Skeletal muscle satellite cell (primary cell): Measurements from ENCODE around the gene PNPO.
A peak's percentile ranks its signal among the peaks of the same experiment; 100 is the strongest.

ENCODE experiments used
- H3K27me3 ChIP-seq: 2 replicates; pipeline ENCODE4 v1.7.0; 2013; ENCODE audit warnings: low read length; ENCODE audit not compliant: control insufficient read depth, insufficient read depth
- H3K36me3 ChIP-seq: 2 replicates; pipeline ENCODE4 v1.7.0; 2013; ENCODE audit warnings: mild to moderate bottlenecking, control low read depth, low read length; ENCODE audit not compliant: insufficient read depth
- H3K4me1 ChIP-seq: 2 replicates; pipeline ENCODE4 v1.7.0; 2013; ENCODE audit warnings: low read length; ENCODE audit not compliant: control insufficient read depth, insufficient read depth
- H3K4me2 ChIP-seq: 2 replicates; pipeline ENCODE4 v1.7.0; 2013; ENCODE audit warnings: mild to moderate bottlenecking, low read length
- H3K4me3 ChIP-seq: 2 replicates; pipeline ENCODE4 v1.7.0; 2013; ENCODE audit warnings: low read length
- H3K9ac ChIP-seq: 2 replicates; pipeline ENCODE4 v1.7.0; 2013; ENCODE audit warnings: mild to moderate bottlenecking, low read depth, low read length, moderate library complexity
- H3K9me3 ChIP-seq: replicated peaks from 2 replicates; pipeline ENCODE4 v1.7.0; 2013; ENCODE audit warnings: mild to moderate bottlenecking, control low read depth, low read length

Gene PNPO

DNA sequence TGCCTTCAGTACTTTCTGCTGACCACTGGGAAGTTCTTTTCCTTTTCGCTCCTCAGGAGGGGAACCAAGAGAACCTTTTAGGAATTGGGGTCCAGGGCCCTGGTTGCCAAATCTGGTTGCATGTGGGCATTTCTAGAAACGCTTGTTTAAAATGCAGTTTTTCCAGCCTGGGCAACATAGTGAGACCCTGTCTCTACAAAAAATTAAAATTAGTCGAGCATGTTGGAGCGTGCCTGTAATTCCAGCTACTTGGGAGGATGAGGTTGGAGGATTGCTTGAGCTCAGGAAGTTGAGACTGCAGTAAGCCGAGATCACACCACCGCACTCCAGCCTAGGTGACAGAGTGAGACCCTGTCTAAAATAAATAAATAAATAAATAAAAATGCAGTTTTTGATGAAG, 1.2 kb downstream of the PNPO start:
- Histone ChIP-seq H3K4me2 (peak overlapping the region; percentile 98), H3K4me3 (peak overlapping the region; percentile 85), H3K9ac (peak overlapping the region; percentile 83), H3K4me1 (peaks cover 14% of the 10 kb centered on the region), H3K36me3 (peaks cover 12% of the 10 kb centered on the region), H3K9me3 (no peaks in the 10 kb centered on the region), H3K27me3 (no peaks in the 10 kb centered on the region)

DNA sequence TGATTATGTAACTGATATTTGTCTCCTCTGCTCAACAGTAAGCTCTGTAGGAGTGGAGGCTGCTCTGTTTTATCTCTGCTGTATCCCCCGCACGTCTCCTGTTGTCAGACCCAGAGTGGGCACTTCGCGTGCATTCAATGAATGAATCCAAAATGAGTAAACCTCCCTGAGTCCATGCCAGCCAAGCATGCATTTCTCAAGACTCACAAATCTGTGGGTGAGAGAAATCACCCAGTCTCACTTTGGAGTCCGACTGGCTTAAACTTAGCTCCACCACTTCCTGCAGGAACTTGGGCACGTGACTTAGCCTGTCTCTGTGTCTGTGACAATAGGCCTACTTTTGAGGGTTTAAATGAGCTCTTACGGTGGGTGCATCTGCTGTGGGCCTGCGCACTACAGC, 3.7 kb downstream of the PNPO start:
- peaks cover 17% of the 10 kb centered on the region for H3K36me3 ChIP-seq
- no peaks in the 10 kb centered on the region for H3K27me3 ChIP-seq
- no peak overlapping the region for H3K9ac ChIP-seq
- H3K4me1 ChIP-seq: peaks cover 27% of the 10 kb centered on the region
- H3K9me3 ChIP-seq: no peaks in the 10 kb centered on the region
- H3K4me3 ChIP-seq: no peak overlapping the region
- no peak overlapping the region for H3K4me2 ChIP-seq

DNA sequence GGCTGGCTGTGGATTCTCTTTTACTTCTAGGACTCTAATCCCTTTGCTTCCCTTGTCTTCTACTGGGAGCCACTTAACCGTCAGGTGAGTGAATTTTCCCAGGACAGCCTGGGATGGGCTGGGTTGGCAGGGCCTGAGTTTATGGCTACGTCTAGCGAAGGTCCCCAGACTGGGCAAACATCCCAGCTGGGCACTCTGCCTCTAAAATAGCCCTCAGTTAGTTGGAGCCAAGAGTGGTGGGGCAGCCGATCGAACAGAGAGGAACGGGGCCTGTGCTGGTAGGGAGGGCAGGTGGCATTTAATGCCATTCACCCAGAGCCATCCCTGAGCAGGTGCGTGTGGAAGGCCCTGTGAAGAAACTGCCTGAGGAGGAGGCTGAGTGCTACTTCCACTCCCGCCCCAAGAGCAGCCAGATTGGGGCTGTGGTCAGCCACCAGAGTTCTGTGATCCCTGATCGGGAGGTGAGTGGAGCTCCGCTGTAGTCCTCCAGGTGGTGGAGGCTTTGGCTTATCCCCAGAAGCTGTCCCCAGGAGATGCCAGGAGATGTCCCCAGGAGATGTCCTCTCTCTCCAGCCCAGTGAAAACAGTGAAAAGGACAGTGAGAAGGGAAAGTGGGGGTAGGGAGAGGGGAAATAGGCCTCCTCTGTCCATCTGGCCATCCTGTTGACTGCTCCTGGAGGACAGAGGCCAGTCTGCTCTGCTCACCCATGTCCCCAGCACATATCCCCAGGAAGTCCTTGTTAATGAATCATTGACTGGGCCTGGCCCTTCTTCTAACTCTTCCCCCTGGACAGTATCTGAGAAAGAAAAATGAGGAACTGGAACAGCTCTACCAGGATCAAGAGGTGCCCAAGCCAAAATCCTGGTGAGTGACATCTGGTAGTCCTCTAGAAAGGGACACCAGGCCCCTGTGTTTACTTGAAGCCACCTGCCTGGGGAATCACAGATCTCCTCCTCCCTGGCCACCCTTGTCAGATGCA, 4.4 kb downstream of the PNPO start:
- H3K9ac ChIP-seq: no peak overlapping the region
- H3K4me1 ChIP-seq: peaks cover 25% of the 10 kb centered on the region

DNA sequence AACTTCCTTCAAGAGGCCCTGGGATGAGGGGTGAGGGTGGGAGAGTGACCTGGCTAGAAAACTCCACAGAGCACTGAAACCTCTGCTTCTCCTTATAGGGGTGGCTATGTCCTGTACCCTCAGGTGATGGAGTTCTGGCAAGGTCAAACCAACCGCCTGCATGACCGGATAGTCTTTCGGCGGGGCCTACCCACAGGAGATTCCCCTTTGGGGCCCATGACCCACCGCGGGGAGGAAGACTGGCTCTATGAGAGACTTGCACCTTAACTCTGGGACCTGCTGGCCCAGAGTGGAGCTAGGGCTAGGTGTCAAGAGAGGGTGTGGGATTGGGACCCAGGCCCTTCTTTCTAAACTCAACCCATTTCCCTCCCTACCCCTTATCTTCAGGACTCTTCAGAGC, 5.1 kb downstream of the PNPO start:
- Histone ChIP-seq H3K27me3 (no peaks in the 10 kb centered on the region), H3K4me2 (no peak overlapping the region), H3K36me3 (peaks cover 17% of the 10 kb centered on the region), H3K9me3 (no peaks in the 10 kb centered on the region), H3K4me1 (peaks cover 22% of the 10 kb centered on the region), H3K4me3 (no peak overlapping the region), H3K9ac (no peak overlapping the region)

More for the DNA sequence above, 4.4 kb downstream of the PNPO start:
- Histone ChIP-seq H3K4me2 (no peak overlapping the region), H3K27me3 (no peaks in the 10 kb centered on the region), H3K4me3 (no peak overlapping the region), H3K9me3 (no peaks in the 10 kb centered on the region), H3K36me3 (peaks cover 17% of the 10 kb centered on the region)

DNA sequence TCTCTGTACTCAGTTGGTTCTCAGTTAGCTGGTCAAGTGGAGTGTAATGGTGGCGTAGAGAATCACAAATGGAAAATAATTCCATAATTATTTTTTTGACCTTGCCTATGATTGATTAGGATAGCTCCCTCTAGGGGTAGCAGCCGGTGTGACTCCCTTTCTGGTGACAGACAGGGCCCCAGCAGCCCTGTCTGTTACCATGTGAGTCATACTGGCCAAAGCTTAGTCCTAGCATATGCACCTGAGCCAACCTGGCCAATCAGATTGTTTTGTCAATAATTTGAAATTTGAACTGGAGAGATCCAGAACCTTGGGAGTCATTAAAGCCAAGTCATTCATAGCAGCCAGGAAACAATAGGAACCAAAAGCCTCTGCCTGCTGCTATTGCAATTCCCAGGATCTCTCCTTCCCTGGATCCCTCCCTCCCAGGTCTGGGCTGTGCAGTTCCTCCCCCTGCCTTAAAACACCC, 5.6 kb downstream of the PNPO start:
- no peaks in the 10 kb centered on the region for H3K27me3 ChIP-seq
- no peak overlapping the region for H3K4me2 ChIP-seq
- H3K9ac ChIP-seq: no peak overlapping the region
- peaks cover 20% of the 10 kb centered on the region for H3K4me1 ChIP-seq
- H3K4me3 ChIP-seq: no peak overlapping the region
- peaks cover 17% of the 10 kb centered on the region for H3K36me3 ChIP-seq
- no peaks in the 10 kb centered on the region for H3K9me3 ChIP-seq

GRCh38 chr17:47948706-47949196, 7.4 kb downstream of the PNPO start:
- no peaks in the 10 kb centered on the region for H3K27me3 ChIP-seq
- peaks cover 15% of the 10 kb centered on the region for H3K4me1 ChIP-seq
- H3K36me3 ChIP-seq: peaks cover 17% of the 10 kb centered on the region
- H3K4me2 ChIP-seq: no peak overlapping the region
- H3K9me3 ChIP-seq: no peaks in the 10 kb centered on the region
- H3K4me3 ChIP-seq: no peak overlapping the region
- H3K9ac ChIP-seq: no peak overlapping the region

GRCh38 chr17:47949197-47949759, 7.9 kb downstream of the PNPO start:
- Histone ChIP-seq H3K9ac (peak overlapping the region; percentile 69), H3K9me3 (no peaks in the 10 kb centered on the region), H3K4me3 (peak overlapping the region; percentile 60), H3K27me3 (no peaks in the 10 kb centered on the region), H3K4me2 (peak overlapping the region; percentile 87), H3K4me1 (peaks cover 15% of the 10 kb centered on the region), H3K36me3 (peaks cover 17% of the 10 kb centered on the region)

- no peak overlapping the region for H3K4me3 ChIP-seq
- H3K9me3 ChIP-seq: no peaks in the 10 kb centered on the region
Observed at GRCh38 chr17:47949946-47950345, 8.6 kb downstream of the PNPO start.

GRCh38 chr17:47950448-47950847, 9.1 kb downstream of the PNPO start:
- H3K4me3 ChIP-seq: no peak overlapping the region
- no peak overlapping the region for H3K4me2 ChIP-seq
- H3K4me1 ChIP-seq: peaks cover 15% of the 10 kb centered on the region
- peaks cover 17% of the 10 kb centered on the region for H3K36me3 ChIP-seq
- H3K27me3 ChIP-seq: no peaks in the 10 kb centered on the region
- H3K9ac ChIP-seq: no peak overlapping the region
- H3K9me3 ChIP-seq: no peaks in the 10 kb centered on the region

More at GRCh38 chr17:47949946-47950345, 8.6 kb downstream of the PNPO start:
- no peak overlapping the region for H3K4me2 ChIP-seq
- H3K4me1 ChIP-seq: peaks cover 15% of the 10 kb centered on the region
- H3K9ac ChIP-seq: peak overlapping the region; percentile 69
- H3K36me3 ChIP-seq: peaks cover 17% of the 10 kb centered on the region
- no peaks in the 10 kb centered on the region for H3K27me3 ChIP-seq

DNA sequence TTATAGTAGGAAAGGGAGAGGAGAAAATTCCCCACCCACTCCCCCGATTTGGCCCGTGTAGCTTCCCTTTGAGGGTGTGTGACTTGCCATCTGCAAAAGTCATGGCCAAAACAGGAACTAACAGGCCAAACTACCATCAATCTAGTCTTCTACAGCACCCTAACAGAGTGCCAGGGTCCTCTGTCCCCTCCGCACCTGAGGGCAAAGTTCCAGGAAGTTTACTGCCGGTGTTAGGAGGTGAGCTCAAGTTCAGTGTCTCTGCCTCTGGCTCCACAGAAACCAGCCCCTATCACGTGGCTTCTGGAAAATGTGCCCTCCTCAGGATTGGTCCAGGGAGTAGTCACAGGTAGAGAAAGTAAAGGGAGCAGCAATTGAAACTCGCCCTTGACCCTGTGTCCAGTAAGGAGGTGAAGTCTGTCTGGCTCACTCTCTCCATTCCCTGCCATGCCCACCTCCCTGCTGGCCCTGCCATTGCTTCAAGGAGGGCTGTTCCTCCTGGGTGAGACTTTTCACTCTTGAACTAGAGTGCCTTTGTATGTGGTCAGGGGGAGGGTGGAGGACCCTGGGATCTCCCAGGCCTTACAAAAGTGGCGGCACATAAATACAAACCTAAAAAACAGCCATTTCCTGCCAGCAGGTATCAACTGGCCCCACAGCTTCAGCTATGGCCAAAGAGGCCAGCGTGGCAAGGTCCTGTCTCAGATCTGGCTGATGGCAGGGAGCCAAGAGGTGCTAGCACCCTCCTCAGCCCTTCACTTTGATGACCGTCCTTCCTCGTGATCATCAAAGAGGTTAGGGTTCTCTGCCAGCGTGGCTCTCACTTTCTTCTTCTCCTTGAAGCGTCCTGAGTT, 11.0 kb downstream of the PNPO start:
- Histone ChIP-seq H3K27me3 (peaks cover under 1% of the 10 kb centered on the region), H3K4me3 (no peak overlapping the region), H3K36me3 (peaks cover 5% of the 10 kb centered on the region), H3K9me3 (no peaks in the 10 kb centered on the region), H3K9ac (no peak overlapping the region), H3K4me1 (peaks cover 13% of the 10 kb centered on the region), H3K4me2 (no peak overlapping the region)

GRCh38 chr17:47953909-47954308, 12.5 kb downstream of the PNPO start:
- Histone ChIP-seq H3K9me3 (no peaks in the 10 kb centered on the region), H3K9ac (no peak overlapping the region), H3K27me3 (peaks cover 16% of the 10 kb centered on the region), H3K36me3 (no peaks in the 10 kb centered on the region), H3K4me3 (no peak overlapping the region), H3K4me2 (no peak overlapping the region), H3K4me1 (peaks cover 8% of the 10 kb centered on the region)
